ENCODE results near the gene TNNT2.
A peak's percentile ranks its signal among the peaks of the same experiment; 100 is the strongest.

Gene TNNT2

GRCh38 chr1:201377611-201378092 is at the start of gene TNNT2:
Gene TNNT2 (minus strand): TSS chr1:201377680. CDS start chr1:201373254, 4,426 bp downstream.
- no peak for DNase-seq

DNA sequence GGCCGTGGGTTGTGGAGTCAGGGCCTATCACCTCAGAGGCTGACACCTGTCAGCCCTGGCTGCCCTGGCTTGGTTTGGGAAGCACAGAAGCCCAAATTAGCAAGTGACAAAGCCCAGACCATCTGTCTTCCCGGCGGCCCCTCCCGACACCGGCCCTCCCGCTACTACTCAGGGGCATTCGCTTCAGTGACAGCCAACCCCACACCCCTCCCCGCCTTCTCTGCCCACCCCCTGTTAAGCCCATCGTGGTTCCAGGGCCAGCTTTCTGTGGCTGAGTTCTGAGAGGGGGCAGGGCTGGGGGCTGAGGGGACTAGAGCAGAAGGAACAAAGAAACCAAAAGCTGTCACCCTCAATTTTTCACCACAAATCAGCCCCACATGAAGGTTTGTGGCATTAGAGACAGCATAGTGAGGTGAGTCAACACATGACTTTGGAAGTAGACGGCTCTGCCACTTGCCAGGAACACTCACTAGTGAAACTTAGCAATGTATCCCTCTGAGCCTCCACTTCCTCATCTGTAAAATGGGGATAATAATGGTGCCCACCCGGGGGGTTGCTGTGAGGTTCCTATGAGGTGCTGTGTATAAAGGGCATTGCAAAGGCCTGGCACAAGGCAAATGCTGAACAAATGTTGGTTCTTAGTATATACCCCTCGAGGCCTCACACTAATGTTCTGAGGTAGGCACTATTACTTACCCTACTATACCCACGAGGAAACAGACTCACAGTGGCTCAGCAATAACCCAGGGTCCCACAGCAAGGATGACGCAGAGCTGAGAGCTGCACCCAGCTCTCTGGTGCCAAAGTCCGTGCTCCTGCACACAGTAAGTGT is 49.2 kb upstream of the TNNT2 start:
- no peak for DNase-seq

DNA sequence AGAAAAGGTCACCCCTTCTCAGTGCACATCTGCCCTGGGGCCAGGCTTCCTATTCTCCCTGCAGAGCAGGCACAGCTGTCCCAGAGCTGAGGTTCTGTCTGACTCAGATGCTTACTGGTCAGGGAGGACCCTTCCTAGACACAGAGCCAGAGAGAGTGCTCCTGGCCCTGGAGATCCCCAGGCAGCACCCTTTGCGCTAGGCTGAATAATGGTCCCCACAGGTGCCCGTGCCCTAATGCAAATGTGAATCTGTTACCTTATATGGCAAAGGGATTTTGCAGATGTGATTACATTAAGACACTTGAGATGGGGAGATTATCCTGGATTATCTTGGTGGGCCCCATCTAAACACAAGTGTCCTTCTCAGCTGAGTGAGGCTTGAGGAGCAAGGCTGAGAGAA is 46.7 kb upstream of the TNNT2 start:
- no peak for DNase-seq

- DNase-seq, result no peak
Measured at GRCh38 chr1:201423655-201424054, 46.2 kb upstream of the TNNT2 start.

DNA sequence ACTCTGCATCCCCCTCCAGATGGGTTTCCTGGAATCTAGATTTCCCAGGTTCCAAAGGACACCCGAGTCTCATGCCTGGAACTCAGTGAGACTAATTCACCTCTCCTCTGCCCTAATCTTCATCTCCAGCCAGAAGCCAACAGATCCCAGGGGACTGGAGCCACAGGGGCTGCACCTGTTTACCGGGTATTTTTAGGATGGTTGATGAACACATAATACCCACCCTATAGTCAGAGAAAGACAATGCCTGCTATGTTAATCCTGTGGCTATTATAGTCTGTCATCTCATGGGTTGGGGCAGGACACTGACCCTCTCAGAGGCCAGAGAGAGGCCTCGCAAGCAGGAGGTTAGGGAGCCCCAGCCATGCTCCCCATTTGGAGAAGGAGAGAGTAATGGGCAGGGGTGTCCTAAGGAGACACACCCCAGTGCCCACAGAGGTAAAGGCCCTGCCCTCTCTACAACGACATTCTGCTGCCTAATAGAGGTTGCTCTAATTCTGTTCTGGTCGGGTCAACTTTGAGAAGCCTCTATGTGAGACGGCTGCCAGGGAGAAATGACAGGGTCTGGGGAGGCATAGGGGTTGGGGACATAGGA is 45.1 kb upstream of the TNNT2 start:
- no peak for DNase-seq

GRCh38 chr1:201422026-201422425 is 44.5 kb upstream of the TNNT2 start:
- no peak for DNase-seq

DNA sequence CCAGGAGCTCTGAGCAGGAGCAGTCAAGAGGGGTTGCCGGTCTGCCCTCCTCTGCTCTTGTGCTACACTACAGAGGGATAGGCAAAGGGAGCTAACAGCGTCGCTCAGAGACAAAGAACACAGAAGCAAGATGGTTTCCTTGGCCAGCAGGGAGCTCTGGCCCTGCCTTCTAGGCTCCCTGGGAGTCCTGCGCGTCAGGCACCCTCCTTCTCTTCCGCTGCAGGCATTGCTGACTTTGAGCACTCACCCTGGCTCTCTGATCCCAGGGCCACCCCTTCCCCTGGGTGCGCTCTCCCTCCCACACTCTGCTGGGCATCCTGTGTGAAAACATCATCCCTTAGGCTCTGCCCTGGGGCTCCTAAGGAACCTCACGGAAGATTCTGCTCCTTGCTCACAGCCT is 43.6 kb upstream of the TNNT2 start:
- no peak for DNase-seq

- no peak for DNase-seq
Measured at GRCh38 chr1:201420608-201421002, 43.1 kb upstream of the TNNT2 start.

GRCh38 chr1:201419746-201420607 is 42.5 kb upstream of the TNNT2 start:
- no peak for DNase-seq

- no peak for DNase-seq
Measured at GRCh38 chr1:201419256-201419655, 41.8 kb upstream of the TNNT2 start.

GRCh38 chr1:201418461-201418860 is 41.0 kb upstream of the TNNT2 start:
- no peak for DNase-seq

DNA sequence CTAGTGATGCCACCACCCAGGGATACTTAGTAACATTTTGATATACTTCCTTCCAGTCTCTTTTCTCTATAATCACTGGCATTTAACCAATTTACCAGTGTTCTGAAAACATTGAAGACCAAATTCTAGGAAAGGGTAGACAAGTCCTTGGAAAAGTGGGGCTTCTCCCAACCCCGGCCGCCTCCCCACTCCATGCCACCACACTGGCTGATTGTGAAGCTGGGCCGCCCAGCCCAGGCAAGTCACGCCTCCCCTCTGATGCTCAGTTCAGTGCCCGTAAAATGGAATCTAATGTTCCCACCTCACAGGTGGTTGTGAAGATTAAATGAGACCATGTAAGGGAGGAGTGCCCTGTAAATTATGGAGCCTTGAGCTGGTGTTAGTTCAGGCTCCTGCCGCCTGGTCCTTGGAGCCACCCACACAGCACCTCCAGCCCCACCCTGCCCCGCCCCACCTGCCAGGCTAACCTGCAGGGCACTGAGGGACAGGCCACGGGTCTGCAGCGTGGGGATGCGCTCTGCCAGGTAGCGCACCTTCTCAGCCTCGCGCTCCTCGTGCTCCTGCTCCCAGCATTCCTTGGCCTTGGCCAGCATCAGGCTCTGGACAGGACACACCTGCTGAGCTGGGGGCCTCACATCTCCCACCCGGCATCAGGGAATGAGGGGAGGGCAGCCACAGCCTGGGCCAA is 36.7 kb upstream of the TNNT2 start:
- no peak for DNase-seq

DNA sequence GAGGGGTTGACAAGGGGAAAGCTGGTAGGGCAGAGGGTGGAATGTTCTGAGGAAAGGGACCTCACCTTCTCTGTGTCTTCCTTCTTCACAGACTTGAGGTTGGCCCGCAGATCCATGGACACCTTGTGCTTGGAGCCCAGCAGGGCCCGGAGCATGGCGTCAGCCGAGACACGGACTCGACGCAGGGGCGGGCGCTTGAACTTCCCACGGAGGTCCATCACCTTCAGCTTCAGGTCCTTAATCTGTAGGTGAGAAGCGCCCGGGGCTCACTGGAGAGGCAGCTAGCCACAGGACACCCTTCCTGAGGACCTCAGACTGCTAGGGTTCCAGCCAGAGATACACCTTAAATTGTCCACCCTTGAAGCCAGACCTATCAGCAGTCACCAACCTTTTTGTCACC is 33.8 kb upstream of the TNNT2 start:
- no peak for DNase-seq

GRCh38 chr1:201409440-201409839 is 32.0 kb upstream of the TNNT2 start:
- DNase-seq, result no peak

- no peak for DNase-seq
Measured at GRCh38 chr1:201408834-201409200, 31.3 kb upstream of the TNNT2 start.

DNA sequence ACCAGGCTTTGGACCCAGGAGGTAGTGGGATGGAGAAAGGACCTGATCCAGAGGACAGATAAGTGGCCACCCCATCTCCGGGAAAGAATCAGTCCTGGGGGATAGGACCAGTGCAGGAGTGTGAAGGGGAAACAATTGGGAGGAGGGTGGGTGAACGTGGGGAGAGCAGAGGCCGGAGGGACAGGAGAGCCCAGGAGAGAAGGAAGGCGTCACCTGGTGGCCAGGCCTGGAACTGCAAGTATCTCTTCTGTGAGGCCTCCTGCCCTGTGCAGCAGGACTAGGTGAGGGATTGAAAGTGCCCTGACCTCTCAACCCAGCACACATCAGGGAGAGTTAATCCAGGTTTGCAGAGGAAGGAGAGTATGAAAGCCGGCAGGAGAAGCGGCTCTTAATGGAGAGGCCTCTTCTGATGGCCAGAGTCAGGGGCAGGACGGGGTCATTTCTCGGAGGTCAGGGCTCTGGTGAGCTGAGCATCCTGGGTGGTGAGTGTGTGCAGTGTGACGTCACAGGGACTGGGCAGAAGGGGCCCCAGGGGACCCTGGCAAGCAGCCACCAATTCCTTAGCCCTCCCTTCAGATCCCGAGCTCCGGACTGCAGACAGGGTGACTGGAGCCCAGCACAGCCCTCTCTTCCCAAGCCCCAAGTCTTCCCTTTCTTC is 30.8 kb upstream of the TNNT2 start:
- DNase-seq, result peak; percentile 3 to 36

DNA sequence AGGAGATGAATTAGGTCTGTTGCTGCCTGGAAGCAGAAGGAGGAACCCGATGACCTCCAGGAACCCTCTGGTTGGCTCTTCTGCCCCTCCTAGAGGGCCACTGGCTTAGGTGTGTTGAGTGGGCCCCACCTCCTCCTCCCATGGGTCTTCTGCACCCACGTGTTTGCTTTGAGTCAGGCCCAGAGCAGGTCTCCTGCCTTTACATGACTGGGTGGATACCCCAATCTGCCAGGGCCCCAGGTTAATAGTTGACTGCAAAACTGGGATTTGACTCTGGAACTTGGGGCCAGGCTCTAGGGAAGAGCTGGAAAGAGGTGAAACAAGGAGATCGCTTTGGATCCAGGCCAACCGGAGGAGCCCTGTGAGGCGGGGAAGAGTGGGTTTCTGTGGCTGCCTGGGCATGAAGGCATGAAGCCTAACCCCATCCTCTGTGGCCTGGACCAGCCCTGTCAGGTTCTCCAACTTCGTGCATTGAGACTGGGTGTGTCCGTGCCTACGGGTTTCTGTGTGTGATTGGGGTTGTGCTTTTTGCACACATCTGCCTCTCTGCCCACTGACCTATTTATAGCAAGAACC is 29.4 kb upstream of the TNNT2 start:
- DNase-seq, result no peak

DNA sequence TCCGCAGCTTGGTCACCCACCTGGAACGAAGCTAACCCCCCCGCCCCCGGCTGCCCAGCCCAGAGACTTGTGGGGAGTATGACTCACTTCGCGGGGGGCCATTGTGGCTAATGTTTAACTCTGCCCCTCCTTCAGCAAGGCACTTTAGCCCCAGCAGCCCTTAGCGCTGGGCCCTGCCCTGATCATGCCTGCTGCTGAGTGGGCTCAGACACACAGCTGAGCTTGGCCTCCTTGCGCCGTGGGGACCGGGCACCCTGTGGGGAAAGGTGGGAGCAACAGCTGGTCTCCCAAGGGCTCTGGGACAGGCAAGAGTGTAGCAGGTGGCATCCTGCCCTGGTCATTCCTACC is 28.0 kb upstream of the TNNT2 start:
- DNase-seq, result no peak

DNA sequence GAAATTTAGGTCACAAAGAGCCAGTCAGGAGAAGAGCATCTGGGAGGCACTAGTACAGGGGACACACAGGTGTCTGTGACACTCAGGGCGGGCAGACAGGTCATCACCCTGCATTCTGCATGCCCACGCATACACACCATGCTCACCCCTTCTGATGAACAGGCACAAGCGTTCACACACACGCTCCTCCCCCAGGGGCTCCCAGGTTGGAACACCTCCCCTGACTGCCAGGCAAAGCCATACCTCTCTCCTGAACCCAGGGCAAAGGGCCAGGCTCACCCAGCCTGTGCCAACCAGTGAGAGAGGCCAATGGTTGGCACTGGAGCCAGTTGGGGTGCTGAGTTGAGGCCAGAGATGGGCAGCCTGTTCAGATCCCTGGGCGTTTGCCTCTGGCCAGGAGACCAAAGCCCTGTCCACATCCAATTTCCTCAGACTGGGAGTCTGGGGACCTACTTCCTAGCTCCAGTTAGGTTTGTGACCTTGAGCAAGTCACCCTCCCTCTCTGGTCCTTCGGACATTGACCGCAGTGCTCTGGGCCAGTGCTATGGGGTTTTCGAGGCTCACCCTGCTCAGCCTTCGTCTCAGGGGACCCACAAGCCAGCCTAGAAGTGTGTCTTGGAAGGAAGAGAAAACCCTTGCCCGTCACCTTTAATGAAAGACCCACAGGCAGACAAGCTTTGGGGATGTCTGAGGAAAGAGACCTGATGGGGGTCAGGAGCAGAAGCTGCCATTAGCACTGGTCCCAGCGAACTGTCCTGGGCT is 27.4 kb upstream of the TNNT2 start:
- no peak for DNase-seq

- no peak for DNase-seq
Measured at GRCh38 chr1:201404055-201404454, 26.6 kb upstream of the TNNT2 start.

- no peak for DNase-seq
Measured at GRCh38 chr1:201403359-201403758, 25.9 kb upstream of the TNNT2 start.
